Breast epithelium (tissue), 3 donors: ENCODE data around the gene APC.

Source experiments
- POLR2A ChIP-seq: fragments of 450-650 bp; IDR thresholded peaks from one replicate; pipeline ENCODE4 v1.6.1; 2016; ENCODE audit warnings: antibody characterized with exemption, mild to moderate bottlenecking, moderate library complexity
- POLR2AphosphoS5 ChIP-seq, 3 donors: sonication (generic); formaldehyde crosslinking; IDR thresholded peaks; one replicate each; pipeline ENCODE4 v1.6.1; 2017; ENCODE audit warnings: antibody characterized with exemption in 3 of 3
- TF ChIP-seq, protein P1 (sequence below), 3 donors: fragments of 450-650 bp; IDR thresholded peaks; one replicate each; pipeline ENCODE4 v1.5.1; 2016 to 2017; ENCODE audit warnings: antibody characterized with exemption in 3 of 3, mild to moderate bottlenecking in 3 of 3, moderate library complexity in 3 of 3

DNA sequence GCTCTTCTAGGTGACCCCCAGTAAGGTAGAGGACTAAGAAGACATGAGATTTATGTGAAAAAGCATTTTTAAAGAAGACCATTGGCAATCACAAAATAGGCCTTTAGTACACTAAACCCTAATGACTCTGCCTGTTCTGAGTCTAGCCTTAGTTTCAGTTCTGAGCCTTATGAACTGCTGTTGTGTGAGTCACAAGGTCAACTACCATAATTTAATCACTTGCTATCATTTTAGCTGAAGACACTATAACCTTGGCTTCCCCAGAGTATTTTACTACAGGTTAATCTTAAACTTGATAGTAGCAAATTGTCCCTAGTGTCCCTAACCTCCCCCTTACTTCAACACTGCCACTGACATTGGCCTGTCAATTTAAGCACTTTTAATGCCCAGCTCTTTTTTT lies 34.4 kb downstream of the APC start:
- TF ChIP-seq, protein P1, sequence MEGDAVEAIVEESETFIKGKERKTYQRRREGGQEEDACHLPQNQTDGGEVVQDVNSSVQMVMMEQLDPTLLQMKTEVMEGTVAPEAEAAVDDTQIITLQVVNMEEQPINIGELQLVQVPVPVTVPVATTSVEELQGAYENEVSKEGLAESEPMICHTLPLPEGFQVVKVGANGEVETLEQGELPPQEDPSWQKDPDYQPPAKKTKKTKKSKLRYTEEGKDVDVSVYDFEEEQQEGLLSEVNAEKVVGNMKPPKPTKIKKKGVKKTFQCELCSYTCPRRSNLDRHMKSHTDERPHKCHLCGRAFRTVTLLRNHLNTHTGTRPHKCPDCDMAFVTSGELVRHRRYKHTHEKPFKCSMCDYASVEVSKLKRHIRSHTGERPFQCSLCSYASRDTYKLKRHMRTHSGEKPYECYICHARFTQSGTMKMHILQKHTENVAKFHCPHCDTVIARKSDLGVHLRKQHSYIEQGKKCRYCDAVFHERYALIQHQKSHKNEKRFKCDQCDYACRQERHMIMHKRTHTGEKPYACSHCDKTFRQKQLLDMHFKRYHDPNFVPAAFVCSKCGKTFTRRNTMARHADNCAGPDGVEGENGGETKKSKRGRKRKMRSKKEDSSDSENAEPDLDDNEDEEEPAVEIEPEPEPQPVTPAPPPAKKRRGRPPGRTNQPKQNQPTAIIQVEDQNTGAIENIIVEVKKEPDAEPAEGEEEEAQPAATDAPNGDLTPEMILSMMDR (IDR thresholded peaks at IDR 0.05) = no peak
- TF ChIP-seq POLR2AphosphoS5 (IDR thresholded peaks at IDR 0.05) (no peak), POLR2A (no peak)
